ENCODE results near the gene ASTN2.

GRCh38 chr9:116576386-116576785 is 838.5 kb downstream of the ASTN2 start:
- TF ChIP-seq POLR2A (IDR thresholded peaks at IDR 0.05) (no peak), CTCF (IDR thresholded peaks at IDR 0.05) (no peak)

Data from lower leg skin (tissue), 3 donors.